GM19468 (cell line): ENCODE measurements around the gene SDC3.
"Not testable (repeated sequence)": the region's sequence is repeated elsewhere in the genome, so short reads cannot be mapped to it uniquely, and the experiment has no call there.

Source experiments
- ATAC-seq: cut with Tn5 transposase; IDR thresholded peaks from one replicate; pipeline ENCODE4 v1.9.1; 2021; ENCODE audit warnings: mild to moderate bottlenecking, moderate library complexity, moderate number of reproducible peaks; ENCODE audit not compliant: unreplicated experiment; ENCODE audit errors: extremely low read depth

SDC3 gene

GRCh38 chr1:30908696-30909364 is at the start of gene SDC3:
SDC3 (minus strand) TSS chr1:30908758; CDS start chr1:30908586, 172 bp downstream.
- ATAC-seq = no peak

- ATAC-seq = no peak
Measured at GRCh38 chr1:30957560-30958222, 49.1 kb upstream of the SDC3 start.

- no peak for ATAC-seq
Measured at GRCh38 chr1:30955448-30956015, 47.0 kb upstream of the SDC3 start.

GRCh38 chr1:30953685-30954084 is 45.1 kb upstream of the SDC3 start:
- no peak for ATAC-seq

GRCh38 chr1:30952098-30952497 is 43.5 kb upstream of the SDC3 start:
- ATAC-seq = no peak

GRCh38 chr1:30950700-30951099 is 42.1 kb upstream of the SDC3 start:
- no peak for ATAC-seq

- ATAC-seq = no peak
Measured at GRCh38 chr1:30950053-30950452, 41.5 kb upstream of the SDC3 start.

- not testable (repeated sequence) for ATAC-seq
Measured at GRCh38 chr1:30949487-30949838, 40.9 kb upstream of the SDC3 start.

- not testable (repeated sequence) for ATAC-seq
Measured at GRCh38 chr1:30948813-30949486, 40.4 kb upstream of the SDC3 start.

GRCh38 chr1:30948278-30948677 is 39.7 kb upstream of the SDC3 start:
- ATAC-seq = no peak

- ATAC-seq = no peak
Measured at GRCh38 chr1:30947212-30947611, 38.7 kb upstream of the SDC3 start.

GRCh38 chr1:30942326-30942963 is 33.9 kb upstream of the SDC3 start:
- ATAC-seq = no peak

- no peak for ATAC-seq
Measured at GRCh38 chr1:30940541-30940940, 32.0 kb upstream of the SDC3 start.

- ATAC-seq = no peak
Measured at GRCh38 chr1:30936541-30937171, 28.1 kb upstream of the SDC3 start.

GRCh38 chr1:30935758-30936157 is 27.2 kb upstream of the SDC3 start:
- ATAC-seq = not testable (repeated sequence)

- ATAC-seq = no peak
Measured at GRCh38 chr1:30934613-30935012, 26.1 kb upstream of the SDC3 start.

- no peak for ATAC-seq
Measured at GRCh38 chr1:30933874-30934252, 25.3 kb upstream of the SDC3 start.

GRCh38 chr1:30930631-30931173 is 22.1 kb upstream of the SDC3 start:
- no peak for ATAC-seq

GRCh38 chr1:30929944-30930525 is 21.5 kb upstream of the SDC3 start:
- no peak for ATAC-seq
